Measurements from ENCODE around the gene SLC7A4. TPM values are rescaled to one million over a fixed set of nuclear protein-coding genes. Genes with fewer than 3 reads are reported as not detected.
"Not testable (repeated sequence)": the region's sequence is repeated elsewhere in the genome, so short reads cannot be mapped to it uniquely, and the experiment has no call there.

SLC7A4 gene
- total and polyA plus RNA-seq, 4 donors: 1.5 to 9.0 (median 5.7) TPM

GRCh38 chr22:21064917-21065864 is 32.8 kb upstream of the SLC7A4 start:
- no peak overlapping the region for H3K4me3 ChIP-seq (ENCODE audit: low read depth, low read length)
- no peak overlapping the region for H3K27ac ChIP-seq (ENCODE audit: low read depth, low read length)
- DNase-seq (ENCODE audit: low read depth in 4 of 6, low spot score in 6 of 6): no peak
- H3K27me3 ChIP-seq (ENCODE audit: control insufficient read depth, insufficient read depth, low read length): no peaks in the 10 kb centered on the region
- H3K9me3 ChIP-seq (ENCODE audit: control insufficient read depth, insufficient read depth, low read length): no peaks in the 10 kb centered on the region
- WGBS (ENCODE audit: insufficient coverage): 75% methylated on average over 11 of the region's 13 CpGs
- no peaks in the 10 kb centered on the region for H3K4me1 ChIP-seq (ENCODE audit: control insufficient read depth, insufficient read depth, low read length)
- no peaks in the 10 kb centered on the region for H3K36me3 ChIP-seq (ENCODE audit: control insufficient read depth, insufficient read depth, low read length)

GRCh38 chr22:21064425-21064824 is 32.1 kb upstream of the SLC7A4 start:
- 86% methylated on average over 10 of the region's 11 CpGs for WGBS (ENCODE audit: insufficient coverage)
- not testable (repeated sequence) for H3K36me3 ChIP-seq (ENCODE audit: control insufficient read depth, insufficient read depth, low read length); H3K27ac ChIP-seq (ENCODE audit: low read depth, low read length); H3K9me3 ChIP-seq (ENCODE audit: control insufficient read depth, insufficient read depth, low read length); DNase-seq (ENCODE audit: low read depth in 4 of 6, low spot score in 6 of 6); H3K4me3 ChIP-seq (ENCODE audit: low read depth, low read length); H3K27me3 ChIP-seq (ENCODE audit: control insufficient read depth, insufficient read depth, low read length); H3K4me1 ChIP-seq (ENCODE audit: control insufficient read depth, insufficient read depth, low read length)

DNA sequence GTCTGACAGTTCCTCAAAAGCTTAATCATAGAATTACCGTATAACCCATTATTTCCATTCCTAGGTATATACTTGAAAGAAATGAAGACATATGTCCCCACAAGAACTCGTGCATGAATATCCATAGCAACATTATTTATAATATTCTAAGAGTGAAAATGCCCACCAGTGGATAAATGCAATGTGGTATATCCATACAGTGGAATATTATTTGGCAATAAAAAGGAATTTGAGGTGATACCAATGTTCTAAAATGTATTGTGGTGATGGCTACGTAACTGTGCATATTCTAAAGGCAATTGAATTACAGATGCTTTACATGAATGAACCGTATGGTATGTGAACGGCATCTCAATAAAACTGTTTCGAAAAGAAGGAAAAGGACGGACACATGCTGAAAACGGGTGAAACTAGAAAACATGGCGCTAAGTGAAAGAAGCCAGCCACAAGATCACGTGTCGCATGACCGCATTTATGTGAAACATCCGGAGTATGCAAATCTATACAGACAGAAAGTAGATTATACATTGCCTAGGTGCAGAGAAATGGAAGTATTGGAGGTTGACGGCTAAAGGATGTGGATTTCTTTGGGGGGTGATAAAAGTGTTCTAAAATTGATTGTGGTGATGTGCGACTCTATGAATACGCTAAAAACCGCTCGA is 29.4 kb upstream of the SLC7A4 start:
- not testable (repeated sequence) for H3K27me3 ChIP-seq (ENCODE audit: control insufficient read depth, insufficient read depth, low read length); H3K4me1 ChIP-seq (ENCODE audit: control insufficient read depth, insufficient read depth, low read length); H3K27ac ChIP-seq (ENCODE audit: low read depth, low read length); H3K4me3 ChIP-seq (ENCODE audit: low read depth, low read length); DNase-seq (ENCODE audit: low read depth in 4 of 6, low spot score in 6 of 6); H3K36me3 ChIP-seq (ENCODE audit: control insufficient read depth, insufficient read depth, low read length); H3K9me3 ChIP-seq (ENCODE audit: control insufficient read depth, insufficient read depth, low read length)
- 96% methylated on average over 5 of the region's 18 CpGs for WGBS (ENCODE audit: insufficient coverage)

DNA sequence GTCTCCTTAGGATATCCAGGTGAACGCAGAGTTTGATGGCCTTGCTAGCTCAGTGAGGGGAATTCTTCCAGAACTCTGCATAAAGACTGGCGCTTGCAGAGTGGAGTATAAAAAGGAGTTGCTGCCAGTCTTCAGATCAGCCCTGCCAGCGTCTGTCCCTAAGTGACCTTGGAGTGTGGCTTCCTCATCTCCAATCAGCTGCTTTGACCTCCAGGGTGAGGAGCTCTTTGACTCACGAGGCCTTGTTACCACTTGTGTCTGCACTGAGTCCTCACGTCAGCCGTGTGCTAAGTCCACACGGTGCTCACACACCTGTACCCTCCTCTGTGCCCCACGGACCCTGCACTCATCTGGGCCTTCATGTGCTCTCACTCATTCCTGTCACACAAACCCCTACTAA is 28.0 kb upstream of the SLC7A4 start:
- WGBS (ENCODE audit: insufficient coverage): no CpG with 5 or more reads among the region's 8 CpGs

GRCh38 chr22:21055880-21056319 is 23.5 kb upstream of the SLC7A4 start:
- 68% methylated on average over 7 of the region's 7 CpGs for WGBS (ENCODE audit: insufficient coverage)
- Histone ChIP-seq H3K36me3 (ENCODE audit: control insufficient read depth, insufficient read depth, low read length) (no peaks in the 10 kb centered on the region), H3K4me3 (ENCODE audit: low read depth, low read length) (no peak overlapping the region), H3K9me3 (ENCODE audit: control insufficient read depth, insufficient read depth, low read length) (no peaks in the 10 kb centered on the region), H3K4me1 (ENCODE audit: control insufficient read depth, insufficient read depth, low read length) (no peaks in the 10 kb centered on the region), H3K27ac (ENCODE audit: low read depth, low read length) (no peak overlapping the region), H3K27me3 (ENCODE audit: control insufficient read depth, insufficient read depth, low read length) (no peaks in the 10 kb centered on the region)
- no peak for DNase-seq (ENCODE audit: low read depth in 4 of 6, low spot score in 6 of 6)

More for the DNA sequence above, 28.0 kb upstream of the SLC7A4 start:
- not testable (repeated sequence) for H3K9me3 ChIP-seq (ENCODE audit: control insufficient read depth, insufficient read depth, low read length); H3K27ac ChIP-seq (ENCODE audit: low read depth, low read length); H3K4me3 ChIP-seq (ENCODE audit: low read depth, low read length); H3K36me3 ChIP-seq (ENCODE audit: control insufficient read depth, insufficient read depth, low read length); H3K27me3 ChIP-seq (ENCODE audit: control insufficient read depth, insufficient read depth, low read length); DNase-seq (ENCODE audit: low read depth in 4 of 6, low spot score in 6 of 6); H3K4me1 ChIP-seq (ENCODE audit: control insufficient read depth, insufficient read depth, low read length)

DNA sequence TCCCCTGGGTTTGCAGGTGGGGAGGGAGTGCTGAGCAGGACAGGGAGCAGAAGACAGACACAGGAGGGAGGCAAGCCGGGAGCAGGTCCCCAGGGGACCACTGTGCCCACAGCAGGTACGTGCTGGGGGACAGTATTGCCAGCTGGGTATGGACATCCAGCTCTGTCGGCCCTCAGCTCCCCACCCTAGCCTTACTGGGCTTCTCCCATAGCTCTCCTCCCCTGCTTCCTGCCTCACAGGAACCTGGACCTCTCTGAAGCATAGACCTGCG is 23.1 kb upstream of the SLC7A4 start:
- no peak for DNase-seq (ENCODE audit: low read depth in 4 of 6, low spot score in 6 of 6)
- WGBS (ENCODE audit: insufficient coverage): 69% methylated on average over 4 of the region's 4 CpGs
- Histone ChIP-seq H3K27me3 (ENCODE audit: control insufficient read depth, insufficient read depth, low read length) (no peaks in the 10 kb centered on the region), H3K4me1 (ENCODE audit: control insufficient read depth, insufficient read depth, low read length) (no peaks in the 10 kb centered on the region), H3K4me3 (ENCODE audit: low read depth, low read length) (no peak overlapping the region), H3K27ac (ENCODE audit: low read depth, low read length) (no peak overlapping the region), H3K36me3 (ENCODE audit: control insufficient read depth, insufficient read depth, low read length) (no peaks in the 10 kb centered on the region), H3K9me3 (ENCODE audit: control insufficient read depth, insufficient read depth, low read length) (no peaks in the 10 kb centered on the region)

GRCh38 chr22:21054714-21055563 is 22.6 kb upstream of the SLC7A4 start:
- H3K36me3 ChIP-seq (ENCODE audit: control insufficient read depth, insufficient read depth, low read length): no peaks in the 10 kb centered on the region
- DNase-seq (ENCODE audit: low read depth in 4 of 6, low spot score in 6 of 6): no peak
- H3K27me3 ChIP-seq (ENCODE audit: control insufficient read depth, insufficient read depth, low read length): no peaks in the 10 kb centered on the region
- H3K27ac ChIP-seq (ENCODE audit: low read depth, low read length): no peak overlapping the region
- no peaks in the 10 kb centered on the region for H3K4me1 ChIP-seq (ENCODE audit: control insufficient read depth, insufficient read depth, low read length)
- no peaks in the 10 kb centered on the region for H3K9me3 ChIP-seq (ENCODE audit: control insufficient read depth, insufficient read depth, low read length)
- no peak overlapping the region for H3K4me3 ChIP-seq (ENCODE audit: low read depth, low read length)
- 63% methylated on average over 11 of the region's 11 CpGs for WGBS (ENCODE audit: insufficient coverage)

DNA sequence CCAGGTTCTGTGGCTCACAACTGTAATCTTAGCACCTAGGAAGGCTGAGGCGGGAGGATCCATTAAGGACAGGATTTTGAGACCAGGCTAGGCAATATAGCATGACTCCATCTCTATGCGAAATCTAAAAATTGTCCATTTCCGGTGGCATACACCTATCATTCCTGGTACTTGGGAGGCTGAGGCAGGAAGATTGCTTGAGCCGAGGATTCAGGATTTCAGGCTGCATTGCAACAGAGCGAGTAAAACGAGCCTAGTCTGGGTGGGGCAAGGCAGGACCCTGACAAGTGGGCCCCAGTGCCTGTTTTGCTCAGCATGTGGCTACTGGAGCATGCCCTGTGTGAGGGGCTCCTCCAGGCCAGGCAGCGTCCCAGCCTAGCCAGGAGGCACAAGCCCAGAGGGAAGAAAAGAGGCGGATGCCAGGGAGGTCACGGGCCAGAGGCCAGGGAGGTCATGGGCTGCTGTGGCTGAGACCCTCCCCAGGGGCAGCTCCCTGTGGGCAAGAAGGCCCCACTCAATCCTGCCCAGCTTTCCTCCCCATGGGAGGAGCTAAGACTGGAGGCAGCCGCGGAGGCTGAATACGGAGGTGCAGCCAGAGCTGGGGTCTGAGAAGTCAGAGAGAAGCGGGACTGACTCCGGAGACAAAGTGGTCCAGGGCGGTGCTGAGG is 21.8 kb upstream of the SLC7A4 start:
- no peaks in the 10 kb centered on the region for H3K4me1 ChIP-seq (ENCODE audit: control insufficient read depth, insufficient read depth, low read length)
- WGBS (ENCODE audit: insufficient coverage): 84% methylated on average over 14 of the region's 15 CpGs

GRCh38 chr22:21052715-21053459 is 20.5 kb upstream of the SLC7A4 start:
- Histone ChIP-seq H3K36me3 (ENCODE audit: control insufficient read depth, insufficient read depth, low read length) (no peaks in the 10 kb centered on the region), H3K4me3 (ENCODE audit: low read depth, low read length) (no peak overlapping the region), H3K9me3 (ENCODE audit: control insufficient read depth, insufficient read depth, low read length) (no peaks in the 10 kb centered on the region), H3K4me1 (ENCODE audit: control insufficient read depth, insufficient read depth, low read length) (no peaks in the 10 kb centered on the region), H3K27ac (ENCODE audit: low read depth, low read length) (no peak overlapping the region), H3K27me3 (ENCODE audit: control insufficient read depth, insufficient read depth, low read length) (no peaks in the 10 kb centered on the region)
- DNase-seq (ENCODE audit: low read depth in 4 of 6, low spot score in 6 of 6): no peak
- WGBS (ENCODE audit: insufficient coverage): 82% methylated on average over 7 of the region's 8 CpGs

More for the DNA sequence above, 21.8 kb upstream of the SLC7A4 start:
- no peaks in the 10 kb centered on the region for H3K27me3 ChIP-seq (ENCODE audit: control insufficient read depth, insufficient read depth, low read length)
- H3K27ac ChIP-seq (ENCODE audit: low read depth, low read length): no peak overlapping the region
- H3K4me3 ChIP-seq (ENCODE audit: low read depth, low read length): no peak overlapping the region
- no peaks in the 10 kb centered on the region for H3K36me3 ChIP-seq (ENCODE audit: control insufficient read depth, insufficient read depth, low read length)
- DNase-seq (ENCODE audit: low read depth in 4 of 6, low spot score in 6 of 6): no peak
- H3K9me3 ChIP-seq (ENCODE audit: control insufficient read depth, insufficient read depth, low read length): no peaks in the 10 kb centered on the region

Measured in spinal cord (tissue), 10 donors.